ENCODE results near the gene MARCO.
A peak's percentile ranks its signal among the peaks of the same experiment; 100 is the strongest.
"Not testable (repeated sequence)": the region's sequence is repeated elsewhere in the genome, so short reads cannot be mapped to it uniquely, and the experiment has no call there.

MARCO gene

GRCh38 chr2:119025762-119026351 lies 83.9 kb downstream of the MARCO start:
- H3K36me3 Mint-ChIP-seq (ENCODE audit: low read depth): no peaks in the 10 kb centered on the region
- no peak for TF ChIP-seq CTCF (IDR thresholded peaks at IDR 0.05)
- H3K4me1 Mint-ChIP-seq: no peaks in the 10 kb centered on the region
- H3K27ac Mint-ChIP-seq: no peak overlapping the region
- H3K27me3 Mint-ChIP-seq (ENCODE audit: low read depth, poor library complexity): peaks cover 40% of the 10 kb centered on the region
- H3K9me3 Mint-ChIP-seq: peaks cover 8% of the 10 kb centered on the region
- no peak overlapping the region for H3K4me3 Mint-ChIP-seq
- DNase-seq: no peak

DNA sequence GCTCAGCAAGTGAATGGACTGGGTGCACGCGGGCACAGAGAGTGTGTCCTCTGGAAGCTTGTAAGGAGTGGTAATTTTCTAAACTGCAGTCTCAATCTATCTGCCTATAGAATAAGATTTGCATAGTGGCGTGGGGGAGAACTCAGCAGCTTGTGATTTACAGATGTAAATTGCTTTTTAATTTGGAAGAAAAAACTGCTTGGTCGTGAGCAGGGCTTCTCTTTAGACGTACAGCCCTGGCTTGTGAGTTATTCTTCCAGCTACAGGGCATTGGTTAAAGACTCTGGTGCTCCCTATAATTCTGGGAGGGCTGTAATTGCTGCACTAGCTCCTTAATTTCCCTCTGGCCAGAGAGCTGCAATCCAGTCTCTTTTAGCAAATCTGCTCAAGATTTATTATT lies 84.9 kb downstream of the MARCO start:
- TF ChIP-seq CTCF (IDR thresholded peaks at IDR 0.05): no peak
- no peak for DNase-seq
- H3K4me1 Mint-ChIP-seq: no peaks in the 10 kb centered on the region
- H3K9me3 Mint-ChIP-seq: peaks cover 8% of the 10 kb centered on the region
- H3K36me3 Mint-ChIP-seq (ENCODE audit: low read depth): no peaks in the 10 kb centered on the region
- H3K27ac Mint-ChIP-seq: no peak overlapping the region
- no peak overlapping the region for H3K4me3 Mint-ChIP-seq
- peaks cover 40% of the 10 kb centered on the region for H3K27me3 Mint-ChIP-seq (ENCODE audit: low read depth, poor library complexity)

DNA sequence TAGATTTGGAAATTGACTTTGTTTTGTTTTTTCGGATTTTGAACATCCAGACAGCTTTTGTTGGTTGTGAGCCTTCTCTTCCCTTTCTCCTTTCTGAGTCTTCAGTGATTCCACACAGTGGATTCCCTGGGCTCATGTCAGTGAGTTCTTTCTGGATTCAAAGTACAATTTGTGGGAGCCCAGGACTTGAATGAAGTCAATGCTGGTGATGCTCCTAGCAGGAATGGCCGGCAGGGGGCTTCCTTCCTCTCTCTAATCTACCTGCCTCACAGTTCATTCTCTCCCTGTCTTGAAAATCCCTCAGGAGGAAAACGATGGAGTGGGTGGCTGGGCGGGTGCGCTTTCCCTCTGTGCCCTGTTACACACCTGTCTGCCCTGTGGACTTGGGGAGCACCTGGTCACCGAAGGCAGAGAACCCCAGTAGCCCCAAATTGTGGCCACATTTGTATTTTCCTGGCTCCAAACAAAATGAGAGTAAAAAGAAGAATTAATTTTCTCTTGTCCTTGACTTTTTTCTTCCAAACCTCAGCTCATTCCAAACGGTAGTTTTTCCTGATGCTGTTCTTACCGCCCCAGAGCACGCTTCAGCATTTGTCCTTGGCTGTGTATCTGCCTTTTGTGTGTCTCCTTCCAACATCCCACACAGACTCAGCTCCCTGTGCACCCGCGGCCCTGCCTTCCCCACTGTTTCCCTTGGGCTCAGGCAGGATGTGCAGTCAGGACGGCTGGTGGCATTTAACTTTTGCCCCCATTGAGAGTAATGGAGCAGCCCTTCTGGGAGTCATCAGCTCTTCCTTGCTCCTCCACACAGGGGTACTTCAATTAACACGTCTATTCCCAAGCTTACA lies 86.6 kb downstream of the MARCO start:
- peak; percentile 54 for TF ChIP-seq CTCF (IDR thresholded peaks at IDR 0.05)

DNA sequence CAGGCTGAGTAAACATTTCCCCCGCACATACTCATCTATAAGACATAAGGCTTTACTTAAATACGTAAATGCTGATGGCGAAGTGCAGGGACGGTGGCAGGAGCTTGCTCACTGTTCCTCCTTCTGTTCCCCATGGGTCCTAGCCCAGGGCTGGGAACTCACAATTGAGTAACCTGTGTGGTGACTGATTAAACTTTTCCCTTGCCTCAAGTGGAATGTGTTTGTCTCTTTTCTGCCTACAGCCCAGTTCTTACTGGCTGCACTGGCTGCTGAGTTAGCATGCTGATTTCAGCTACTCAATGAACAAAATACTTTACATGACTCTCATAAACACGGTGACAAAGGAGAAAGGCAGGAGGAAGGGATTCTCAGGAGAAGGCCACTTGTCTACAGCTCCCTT lies 87.3 kb downstream of the MARCO start:
- no peak for TF ChIP-seq CTCF (IDR thresholded peaks at IDR 0.05)
- no peak overlapping the region for H3K27ac Mint-ChIP-seq
- peaks cover 18% of the 10 kb centered on the region for H3K9me3 Mint-ChIP-seq
- H3K4me3 Mint-ChIP-seq: no peak overlapping the region
- H3K36me3 Mint-ChIP-seq (ENCODE audit: low read depth): no peaks in the 10 kb centered on the region
- no peaks in the 10 kb centered on the region for H3K4me1 Mint-ChIP-seq
- H3K27me3 Mint-ChIP-seq (ENCODE audit: low read depth, poor library complexity): peaks cover 44% of the 10 kb centered on the region
- no peak for DNase-seq

More for the DNA sequence above, 86.6 kb downstream of the MARCO start:
- H3K4me1 Mint-ChIP-seq: no peaks in the 10 kb centered on the region
- DNase-seq: peak; percentile 51
- no peak overlapping the region for H3K27ac Mint-ChIP-seq
- H3K36me3 Mint-ChIP-seq (ENCODE audit: low read depth): no peaks in the 10 kb centered on the region
- peaks cover 42% of the 10 kb centered on the region for H3K27me3 Mint-ChIP-seq (ENCODE audit: low read depth, poor library complexity)
- peaks cover 13% of the 10 kb centered on the region for H3K9me3 Mint-ChIP-seq
- no peak overlapping the region for H3K4me3 Mint-ChIP-seq

DNA sequence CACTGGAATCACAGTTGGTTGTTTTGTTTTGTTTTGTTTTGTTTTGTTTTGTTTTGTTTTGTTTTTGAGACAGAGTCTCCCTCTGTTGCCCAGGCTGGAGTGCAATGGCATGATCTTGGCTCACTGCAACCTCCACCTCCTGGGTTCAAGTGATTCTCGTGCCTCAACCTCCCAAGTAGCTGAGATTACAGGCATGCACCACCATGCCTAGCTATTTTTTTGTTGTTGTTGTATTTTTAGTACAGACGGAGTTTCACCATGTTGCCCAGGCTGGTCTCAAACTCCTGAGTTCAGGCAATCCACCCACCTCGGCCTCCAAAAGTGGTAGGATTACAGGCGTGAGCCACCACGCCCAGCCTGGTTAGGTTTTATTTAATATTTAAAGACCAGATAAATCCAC lies 95.9 kb downstream of the MARCO start:
- not testable (repeated sequence) for H3K27ac Mint-ChIP-seq; H3K36me3 Mint-ChIP-seq (ENCODE audit: low read depth); H3K4me3 Mint-ChIP-seq; H3K4me1 Mint-ChIP-seq; DNase-seq
- Mint-ChIP-seq H3K27me3 (ENCODE audit: low read depth, poor library complexity) (peaks cover 44% of the 10 kb centered on the region), H3K9me3 (peaks cover 27% of the 10 kb centered on the region)

GRCh38 chr2:119040730-119041129 lies 98.7 kb downstream of the MARCO start:
- no peak for TF ChIP-seq CTCF (IDR thresholded peaks at IDR 0.05)
- H3K4me1 Mint-ChIP-seq: no peaks in the 10 kb centered on the region
- H3K9me3 Mint-ChIP-seq: peaks cover 20% of the 10 kb centered on the region
- H3K27ac Mint-ChIP-seq: no peak overlapping the region
- DNase-seq: no peak
- no peaks in the 10 kb centered on the region for H3K36me3 Mint-ChIP-seq (ENCODE audit: low read depth)
- no peak overlapping the region for H3K4me3 Mint-ChIP-seq
- H3K27me3 Mint-ChIP-seq (ENCODE audit: low read depth, poor library complexity): peaks cover 29% of the 10 kb centered on the region
